LHCN-M2 (cell line): ENCODE results near the gene ZNF776. TPM values are rescaled to one million over a fixed set of nuclear protein-coding genes. Genes with fewer than 3 reads are reported as not detected.
"Not testable (repeated sequence)": the region's sequence is repeated elsewhere in the genome, so short reads cannot be mapped to it uniquely, and the experiment has no call there.

Experiments
- DNase-seq: peaks from one replicate; pipeline ENCODE4 v3.0.0-alpha.2; 2012; ENCODE audit warnings: low read depth
- polyA plus RNA-seq: library from polyadenylated mRNA; unstranded; fragments of >200 nt; gene quantifications from one replicate; pipeline ENCODE4 v1.2.1, GENCODE V29; 2012; ENCODE audit warnings: missing spikeins
- total RNA-seq: library from RNA; depleted of rRNA; stranded (reverse); fragments of >200 nt; gene quantifications from 2 replicates; pipeline ENCODE4 v1.2.3, GENCODE V29; 2014; rRNA removed

The ZNF776 gene
- 8.3 and 12.4 TPM in 2 replicates for total RNA-seq
- polyA plus RNA-seq, result 5.8 TPM

DNA sequence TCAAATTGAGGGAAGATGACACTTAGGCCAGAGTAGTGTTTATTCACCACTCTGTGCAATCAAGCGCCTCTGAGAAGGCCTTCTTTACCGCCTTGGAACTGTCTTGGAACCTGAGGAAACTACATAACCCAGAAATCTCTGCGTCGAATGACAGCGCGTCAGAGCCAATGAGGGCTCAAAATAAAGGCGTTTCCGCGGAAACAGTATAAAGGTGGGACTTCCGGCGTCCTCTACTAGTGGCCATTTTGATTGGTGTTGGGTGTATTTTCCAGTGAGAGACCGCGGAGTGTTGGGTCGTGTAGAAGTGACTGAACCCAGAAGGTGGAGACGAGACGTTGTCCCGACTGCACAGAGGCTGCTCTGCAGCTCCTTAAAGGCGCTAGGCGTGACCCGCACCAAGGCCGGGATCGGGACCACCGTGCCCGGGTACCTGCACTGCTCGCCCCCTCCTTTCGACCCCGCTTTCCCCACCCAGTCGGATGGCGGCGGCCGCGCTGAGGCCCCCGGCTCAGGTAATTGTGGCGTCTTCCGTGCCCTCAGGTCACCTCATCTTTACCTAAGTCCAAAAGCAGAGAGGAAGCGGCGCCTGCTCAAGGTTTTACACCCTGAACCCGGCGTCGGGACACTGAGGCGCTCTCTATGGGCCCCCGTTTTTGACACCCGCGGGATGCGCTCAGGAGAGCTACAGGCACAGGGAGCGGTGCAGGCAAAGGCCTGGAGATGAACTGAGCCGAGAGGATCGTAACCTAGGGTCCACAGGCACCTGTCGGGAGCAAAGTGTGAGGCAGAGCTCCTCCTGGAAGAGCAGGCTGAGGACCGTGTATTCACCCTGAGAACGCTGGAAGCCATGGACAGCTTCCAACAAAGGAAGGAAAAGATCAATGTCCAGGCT is at the start of gene ZNF776:
Gene ZNF776, plus strand, starts transcription at position 236 of the 892 bp plus-strand sequence. Its CDS starts 244 bp downstream, at position 480.
- peak; percentile 91 for DNase-seq

DNA sequence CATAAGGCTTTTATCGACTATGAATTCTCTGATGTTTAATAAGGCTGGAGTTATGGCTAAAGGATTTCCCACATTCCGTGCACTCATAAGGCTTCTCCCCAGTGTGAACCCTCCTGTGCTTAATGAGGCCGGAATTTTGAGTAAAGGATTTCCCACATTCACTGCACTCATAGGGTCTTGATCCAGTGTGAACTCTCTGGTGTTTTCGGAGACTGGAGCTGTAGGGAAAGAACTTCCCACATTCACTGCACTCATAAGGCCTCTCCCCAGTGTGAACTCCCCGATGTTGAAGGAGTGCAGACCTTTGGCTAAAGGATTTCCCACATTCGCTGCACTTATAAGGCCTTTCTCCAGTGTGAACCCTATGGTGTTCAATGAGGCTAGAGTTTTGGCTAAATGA is 45.0 kb upstream of the ZNF776 start:
- no peak for DNase-seq

DNA sequence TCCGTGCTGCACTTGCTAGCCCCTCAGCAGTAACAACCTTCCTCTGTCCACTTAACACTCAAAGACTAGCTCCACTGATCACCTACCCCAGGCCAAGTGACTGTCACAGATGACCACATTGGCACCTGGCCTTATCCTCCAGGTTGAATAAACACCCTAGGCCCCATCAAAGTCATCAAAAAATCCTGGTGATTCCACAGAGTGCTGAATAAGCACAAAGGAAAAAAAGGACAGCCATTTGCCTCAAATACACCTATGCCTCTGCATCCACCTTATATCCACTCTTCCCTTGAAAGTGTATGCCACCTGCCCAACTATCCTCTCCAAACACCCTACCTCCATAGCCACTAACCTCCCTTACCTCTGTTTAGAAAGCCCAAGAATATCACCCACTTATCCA is 40.3 kb upstream of the ZNF776 start:
- no peak for DNase-seq

DNA sequence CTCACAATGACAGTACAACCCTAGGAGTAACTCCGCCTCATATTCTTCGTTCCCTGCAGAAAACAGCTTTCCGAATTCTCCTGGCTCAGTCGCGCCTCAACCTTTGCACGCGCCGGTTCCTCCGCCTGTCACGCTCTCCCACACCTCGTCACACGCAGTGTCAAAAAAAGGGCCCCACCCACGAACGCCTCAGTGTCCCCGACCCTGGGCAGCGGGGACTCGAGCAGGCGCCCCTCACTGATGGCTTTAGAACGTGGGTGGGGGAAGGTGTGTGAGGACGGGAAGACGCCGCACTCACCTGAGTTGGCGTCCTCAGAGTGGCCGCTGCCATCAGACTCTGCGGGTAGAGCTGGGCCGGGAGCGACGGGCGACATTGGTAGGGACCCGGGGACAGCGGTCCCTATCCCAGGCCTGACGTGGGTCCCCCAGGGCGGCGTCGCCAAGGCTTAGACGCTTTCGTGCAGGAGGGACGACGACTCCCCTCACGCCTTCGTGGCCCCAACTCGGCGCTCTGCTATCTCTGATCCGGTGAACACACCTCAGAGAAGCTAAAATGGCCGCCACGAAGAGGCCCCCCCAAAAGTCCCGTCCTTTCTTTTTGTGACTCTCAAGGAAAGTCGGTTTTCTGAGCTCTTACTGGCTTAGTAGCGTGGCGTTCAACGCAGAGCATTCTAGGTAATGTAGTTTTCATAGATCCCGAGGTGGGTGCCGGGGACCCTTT is 37.8 kb upstream of the ZNF776 start, which contains the start of gene ZNF154:
Gene ZNF154, minus strand, starts transcription at position 564 of the 721 bp plus-strand sequence. Its CDS starts 233 bp downstream, at position 331.
- peak; percentile 51 for DNase-seq

DNA sequence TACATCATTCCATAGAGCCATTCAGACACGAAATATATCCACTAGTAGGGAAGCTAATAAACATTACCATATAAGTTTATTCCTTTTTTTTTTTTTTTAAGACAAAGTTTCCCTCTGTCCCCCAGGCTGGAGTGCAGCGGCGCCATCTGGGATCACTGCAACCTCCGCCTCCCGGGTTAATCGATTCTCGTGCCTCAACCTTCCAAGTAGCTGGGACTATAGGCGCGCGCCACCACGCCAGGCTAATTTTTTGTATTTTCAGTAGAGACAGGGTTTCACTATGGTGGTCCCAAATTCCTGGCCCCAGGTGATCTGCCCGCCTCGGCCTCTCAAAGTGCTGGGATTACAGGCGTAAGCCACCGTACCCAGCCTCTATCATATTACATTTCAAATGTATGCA is 37.0 kb upstream of the ZNF776 start:
- no peak for DNase-seq

DNA sequence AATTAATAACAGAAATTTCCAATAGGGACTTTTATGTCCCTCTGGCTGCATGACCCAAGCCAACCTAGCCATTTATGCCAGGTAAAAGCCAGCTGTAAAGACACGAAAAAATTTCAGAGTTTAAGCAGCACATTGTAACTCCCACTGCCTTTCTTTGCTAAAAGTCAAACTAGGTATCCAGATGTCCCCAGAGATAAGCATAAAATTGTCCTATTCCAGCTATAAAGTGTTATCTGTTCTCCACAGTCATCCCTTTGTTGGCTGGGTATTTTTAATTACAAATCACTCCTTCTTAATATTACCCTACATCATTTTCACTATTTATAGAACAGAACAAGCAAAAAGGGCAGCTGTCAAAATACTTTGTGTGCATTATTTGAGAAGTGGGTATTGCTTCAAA is 34.4 kb upstream of the ZNF776 start:
- DNase-seq, result no peak

DNA sequence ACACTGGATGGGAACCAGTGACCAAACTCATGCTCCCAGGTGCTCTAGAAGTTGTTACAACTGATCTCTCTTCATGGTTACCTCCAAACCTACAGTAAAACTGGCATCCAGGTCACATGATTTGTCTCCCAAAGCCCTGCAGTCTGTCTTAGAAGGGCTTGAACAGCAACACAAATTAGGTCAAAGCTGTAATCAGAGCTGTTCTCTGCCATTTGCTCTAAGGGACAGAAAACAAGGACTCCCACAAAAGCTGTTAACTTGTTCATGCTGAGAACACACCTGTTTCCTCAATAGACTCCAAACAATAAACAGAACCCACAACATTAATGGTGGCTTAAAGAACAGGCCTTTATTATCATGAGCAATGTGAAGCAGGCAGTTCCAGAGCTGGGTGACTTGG is 27.2 kb upstream of the ZNF776 start:
- DNase-seq, result no peak

DNA sequence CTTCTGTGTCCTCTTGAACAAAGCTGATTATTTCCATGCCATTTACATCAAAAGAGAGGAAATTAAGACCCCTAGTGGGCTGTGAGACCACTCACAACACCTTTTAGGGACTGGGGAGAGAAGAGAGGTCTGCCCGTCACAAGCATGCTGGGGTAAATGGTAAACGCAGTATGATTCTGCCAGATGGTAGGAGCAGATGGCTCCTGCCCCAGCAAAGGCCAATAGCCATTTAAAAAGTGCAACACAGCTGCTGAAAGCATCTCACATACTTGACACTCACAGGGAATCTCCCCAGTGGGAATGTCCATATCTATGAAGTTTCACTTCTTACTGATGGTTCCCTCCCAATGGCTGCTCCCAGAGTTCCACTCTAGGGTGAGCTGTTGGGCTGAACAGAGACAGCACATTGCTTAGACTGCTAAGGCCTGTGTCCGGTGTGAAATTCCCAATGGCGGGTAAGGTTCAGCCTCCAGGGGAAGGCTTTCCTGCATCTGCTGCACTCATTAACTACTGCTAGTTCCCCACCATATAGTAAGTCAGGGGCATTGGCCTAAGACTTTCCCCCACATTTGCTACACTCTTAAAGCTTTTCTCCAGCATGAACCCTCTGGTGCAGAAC is 26.6 kb upstream of the ZNF776 start:
- DNase-seq, result no peak

DNA sequence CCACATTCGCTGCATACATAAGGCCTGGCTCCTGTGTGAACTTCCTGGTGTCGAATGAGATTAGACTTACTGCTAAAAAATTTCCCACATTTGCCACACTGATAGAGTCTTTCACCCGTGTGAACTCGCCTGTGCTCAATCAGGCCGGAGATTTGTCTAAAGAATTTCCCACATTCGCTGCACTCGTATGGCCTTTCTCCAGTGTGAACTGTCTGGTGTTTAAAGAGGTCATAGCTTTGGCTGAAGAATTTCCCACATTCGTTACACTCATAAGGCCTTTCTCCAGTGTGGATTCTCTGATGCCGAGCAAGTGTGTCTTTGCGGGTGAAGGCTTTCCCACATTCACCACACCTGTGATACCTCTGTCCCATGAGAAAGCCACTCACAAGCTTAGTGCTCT is 25.7 kb upstream of the ZNF776 start:
- no peak for DNase-seq

DNA sequence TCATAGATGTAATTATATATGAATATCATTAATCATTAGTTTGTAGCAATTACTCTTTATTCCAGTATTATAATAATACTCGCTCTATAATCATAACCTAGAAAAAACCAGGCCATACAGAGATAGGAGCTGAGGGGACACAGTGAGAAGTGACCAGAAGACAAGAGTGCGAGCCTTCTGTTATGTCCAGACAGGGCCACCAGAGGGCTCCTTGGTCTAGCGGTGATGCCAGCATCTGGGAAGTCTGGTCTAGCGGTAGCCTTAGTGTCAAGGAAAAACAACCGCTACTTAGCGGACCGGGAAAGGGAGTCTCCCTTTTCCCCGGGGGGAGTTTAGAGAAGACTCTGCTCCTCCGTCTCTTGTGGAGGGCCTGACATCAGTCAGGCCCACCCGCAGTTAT is 8.3 kb upstream of the ZNF776 start:
- DNase-seq, result not testable (repeated sequence)

DNA sequence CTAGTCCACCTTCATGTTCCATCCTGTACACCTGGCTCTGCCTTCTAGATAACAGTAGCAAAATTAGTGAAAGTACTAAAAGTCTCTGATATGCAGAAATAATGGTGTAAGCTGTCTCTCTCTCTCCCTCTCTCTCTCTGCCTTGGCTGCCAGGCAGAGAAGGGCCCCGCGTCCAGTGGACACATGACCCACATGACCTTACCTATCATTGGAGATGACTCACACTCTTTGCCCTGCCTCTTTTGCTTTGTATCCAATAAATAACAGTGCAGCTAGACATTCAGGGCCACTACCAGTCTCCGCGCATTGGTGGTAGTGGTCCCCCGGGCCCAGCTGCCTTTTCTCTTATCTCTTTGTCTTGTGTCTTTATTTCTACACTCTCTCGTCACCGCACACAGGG is 7.8 kb upstream of the ZNF776 start:
- DNase-seq, result not testable (repeated sequence)

DNA sequence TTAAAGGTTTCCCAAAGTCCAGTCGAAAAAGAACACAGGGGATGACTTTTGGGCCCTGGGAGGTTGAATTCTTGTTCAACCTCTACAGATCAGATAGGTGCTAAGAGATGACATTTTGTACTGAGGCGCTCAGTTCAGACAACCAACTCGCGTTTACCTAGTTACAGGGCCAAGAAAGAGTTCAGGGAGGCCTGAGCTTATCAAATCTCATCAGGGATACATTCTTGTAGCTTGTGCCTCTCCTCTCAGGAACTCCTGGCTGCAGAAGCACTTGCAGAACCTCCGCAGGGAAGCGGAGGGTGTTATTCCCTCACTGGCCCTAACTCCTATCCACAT is 825 bp downstream of the ZNF776 start:
- no peak for DNase-seq

DNA sequence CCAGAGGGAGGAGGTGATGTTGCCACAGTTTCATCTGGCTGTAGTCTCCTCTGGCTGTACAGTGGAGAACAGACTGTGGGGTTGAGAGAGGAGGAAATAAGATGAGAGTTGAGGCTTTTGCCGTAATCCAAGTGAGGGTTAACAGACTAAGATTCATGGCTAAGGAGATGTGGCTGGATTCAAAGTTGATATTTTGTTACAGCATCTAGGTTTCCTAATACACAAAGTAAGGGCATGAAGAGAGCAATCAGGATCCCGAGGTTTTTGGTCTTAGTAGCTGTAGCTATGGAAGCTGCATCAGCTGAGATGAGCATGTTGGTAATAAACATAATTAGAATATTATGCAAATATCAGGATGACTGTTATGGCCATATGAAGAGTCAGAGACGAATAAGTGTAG is 1.4 kb downstream of the ZNF776 start:
- no peak for DNase-seq

DNA sequence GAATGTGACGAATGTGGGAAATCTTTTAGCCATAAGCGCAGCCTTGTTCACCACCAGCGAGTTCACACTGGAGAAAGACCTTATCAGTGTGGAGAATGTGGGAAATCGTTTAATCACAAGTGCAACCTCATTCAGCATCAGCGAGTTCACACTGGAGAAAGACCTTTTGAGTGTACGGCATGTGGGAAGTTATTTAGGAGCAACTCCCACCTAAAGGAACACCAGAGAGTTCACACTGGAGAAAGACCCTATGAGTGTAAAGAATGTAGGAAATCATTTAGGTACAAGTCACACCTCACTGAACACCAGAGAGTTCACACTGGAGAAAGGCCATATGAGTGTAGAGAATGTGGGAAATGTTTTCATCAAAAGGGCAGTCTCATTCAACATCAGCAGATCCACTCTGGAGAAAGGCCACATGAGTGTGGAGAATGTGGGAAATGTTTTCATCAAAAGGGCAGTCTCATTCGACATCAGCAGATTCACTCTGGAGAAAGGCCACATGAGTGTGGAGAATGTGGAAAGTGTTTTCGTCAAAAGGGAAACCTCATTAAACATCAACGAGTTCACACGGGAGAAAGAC is 7.6 kb downstream of the ZNF776 start:
- DNase-seq, result no peak

DNA sequence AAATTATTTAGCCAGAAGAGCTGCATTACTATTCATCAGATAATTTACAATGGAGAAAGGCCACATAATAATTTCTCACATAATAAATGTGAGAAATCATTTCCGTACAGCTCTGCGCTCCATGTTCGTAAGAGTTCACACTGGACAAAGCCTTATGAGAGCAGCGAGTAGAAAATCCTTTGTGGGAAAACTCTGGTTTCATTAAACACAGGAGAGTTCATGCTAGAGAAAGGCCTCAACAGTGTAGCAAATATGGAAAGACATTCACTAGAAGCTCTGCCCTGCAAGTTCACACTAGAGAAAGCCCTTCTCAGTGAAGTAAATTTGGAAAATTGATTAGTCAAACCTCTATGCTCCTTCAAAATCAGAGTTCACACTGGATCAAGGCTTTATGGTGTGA is 8.4 kb downstream of the ZNF776 start:
- no peak for DNase-seq

DNA sequence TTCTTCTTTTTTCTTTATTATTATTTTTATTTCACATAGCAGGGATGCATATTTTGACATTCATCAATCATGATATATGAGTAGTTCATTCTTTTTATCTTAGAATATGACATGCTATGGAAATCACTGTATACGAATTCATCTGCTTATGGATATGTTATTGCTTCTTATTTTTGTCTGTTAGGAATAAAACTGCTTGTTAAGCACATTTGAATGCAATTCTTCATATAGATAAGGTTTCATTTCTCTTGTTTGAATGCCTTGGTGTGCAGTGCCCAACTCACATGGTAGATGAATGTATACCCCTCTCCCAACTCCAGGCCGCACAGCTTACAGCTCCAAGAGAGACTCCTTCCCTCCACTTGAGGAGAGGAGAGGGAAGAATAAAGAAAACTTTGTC is 11.3 kb downstream of the ZNF776 start:
- no peak for DNase-seq

DNA sequence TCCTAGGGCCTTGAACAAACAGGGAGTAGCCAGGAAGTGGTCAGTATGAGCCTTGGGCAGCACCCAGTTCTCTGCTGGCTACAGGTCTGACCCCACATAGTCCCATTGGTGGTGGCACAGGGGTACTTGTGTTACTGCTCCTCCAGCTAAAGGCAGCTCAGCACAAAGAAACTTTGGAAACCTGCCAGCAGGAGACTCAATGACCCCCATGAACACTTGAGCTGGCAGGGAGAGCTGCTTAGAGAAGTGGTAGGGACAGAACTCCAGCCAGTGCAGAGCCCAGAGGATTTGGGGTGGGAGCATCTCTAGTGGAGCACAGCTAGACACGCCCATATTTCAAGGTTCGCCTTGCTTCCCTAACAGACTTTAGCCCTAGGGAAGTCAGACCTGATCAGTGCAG is 12.5 kb downstream of the ZNF776 start:
- DNase-seq, result no peak

DNA sequence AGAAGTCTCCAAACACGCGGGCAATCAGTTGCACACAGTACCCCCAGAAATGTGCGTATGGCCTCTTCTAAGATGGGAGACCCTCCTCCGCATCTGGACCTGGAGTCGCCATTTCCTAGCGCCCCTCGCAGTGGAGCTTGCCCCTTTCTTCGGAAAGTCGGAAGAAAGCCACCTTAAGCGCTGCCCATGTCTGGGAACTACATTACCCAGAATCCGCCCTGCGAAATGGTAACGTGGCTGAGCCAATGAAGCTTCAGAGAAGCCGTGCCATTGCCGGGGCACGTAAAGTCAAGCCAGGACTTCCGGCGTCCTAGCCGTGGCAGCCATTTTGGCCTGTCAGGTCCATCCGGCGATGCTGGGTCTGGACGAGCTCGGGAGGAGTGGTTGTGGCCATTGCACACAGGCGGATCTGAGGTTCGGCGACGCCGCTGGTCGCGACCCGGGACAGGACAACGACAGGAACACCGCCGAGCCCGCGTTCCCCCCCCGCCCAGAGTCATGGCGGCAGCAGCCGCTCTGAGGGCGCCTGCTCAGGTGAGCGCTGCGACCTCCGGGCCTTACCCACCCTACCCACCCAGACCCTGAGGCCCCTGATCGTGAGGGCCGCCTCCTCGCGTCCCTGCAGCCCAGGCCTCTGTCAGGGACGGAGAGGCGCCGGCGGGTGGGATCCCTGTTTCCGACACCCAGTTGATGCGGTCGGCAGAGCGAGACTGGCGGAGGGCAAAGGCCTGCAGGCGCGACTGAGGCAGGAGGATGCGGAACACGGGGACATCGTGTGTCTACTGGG is 22.9 kb downstream of the ZNF776 start, which contains the start of gene ZNF586:
Gene ZNF586, plus strand, starts transcription at position 332 of the 787 bp plus-strand sequence. Its CDS starts 167 bp downstream, at position 499.
- DNase-seq, result peak; percentile 90

DNA sequence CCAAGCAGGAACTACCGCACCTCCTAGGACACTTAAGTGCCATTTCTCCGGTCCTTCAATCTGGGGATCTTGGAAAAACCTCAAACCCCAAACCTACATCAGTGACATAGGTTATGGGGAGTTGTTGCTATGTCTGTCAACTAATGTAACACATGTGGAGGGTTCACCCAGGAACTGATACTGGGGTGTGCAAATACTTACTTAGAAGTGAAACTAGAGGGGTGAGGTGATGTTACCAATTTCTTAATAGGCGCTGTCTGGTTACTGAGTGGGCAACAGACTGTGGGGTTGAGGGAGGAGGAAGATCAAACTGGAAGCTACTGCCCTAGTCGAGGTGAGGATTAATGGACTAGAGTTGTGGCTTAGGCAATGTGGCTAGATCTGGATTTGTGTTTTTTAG is 24.8 kb downstream of the ZNF776 start:
- DNase-seq, result no peak

DNA sequence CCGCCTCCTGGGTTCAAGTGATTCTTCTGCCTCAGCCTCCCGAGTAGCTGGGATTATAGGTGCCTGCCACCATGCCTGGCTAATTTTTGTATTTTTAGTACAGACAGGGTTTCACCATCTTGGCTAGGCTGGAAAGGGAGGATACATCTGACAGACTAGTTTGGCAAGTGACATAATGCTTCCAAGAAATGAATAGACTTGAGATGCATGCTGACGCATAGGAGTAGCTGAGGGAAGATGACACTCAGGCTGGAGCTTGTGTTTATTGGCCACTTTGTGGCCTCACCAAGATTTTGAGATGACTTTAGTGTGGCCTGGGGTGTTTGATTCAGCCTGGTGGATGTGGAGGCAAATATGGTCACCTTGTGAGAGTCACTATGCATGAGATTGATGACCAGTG is 26.9 kb downstream of the ZNF776 start:
- no peak for DNase-seq

DNA sequence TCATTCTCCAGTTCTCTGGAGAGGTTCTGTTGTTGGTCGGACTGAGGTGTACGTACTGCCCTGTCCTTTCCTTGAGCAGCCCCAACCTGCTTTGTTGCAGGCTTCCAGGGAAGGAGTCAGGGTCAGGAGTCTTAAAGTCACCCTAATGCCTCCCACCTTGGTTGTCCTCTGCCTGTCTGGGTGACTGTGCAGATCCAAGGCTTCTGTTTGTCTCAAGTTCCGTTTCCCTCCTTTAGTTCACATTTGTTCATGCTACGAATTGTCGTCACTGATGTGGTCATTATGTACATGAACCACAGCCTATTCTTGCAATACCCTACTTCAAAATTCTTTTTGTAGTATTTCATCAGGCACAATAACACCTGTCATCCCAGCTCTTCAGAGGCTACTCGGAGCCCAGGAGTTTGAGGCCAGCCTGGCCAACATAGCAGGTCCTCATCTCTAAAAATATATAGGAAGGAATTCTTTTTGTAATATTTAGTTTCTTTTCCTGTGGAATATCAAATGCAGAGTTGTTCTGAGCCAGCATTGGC is 30.2 kb downstream of the ZNF776 start:
- DNase-seq, result no peak
